SHP77 (cell line): ENCODE data around the gene KIAA1958.
"Not testable (repeated sequence)": the region's sequence is repeated elsewhere in the genome, so short reads cannot be mapped to it uniquely, and the experiment has no call there.

ENCODE experiments used
- DNase-seq, 2 experiments: peaks; one replicate each; lab custom pipeline; 2025; lab: John Stamatoyannopoulos, UW

The KIAA1958 gene

GRCh38 chr9:112663681-112664080 lies 177.1 kb downstream of the KIAA1958 start:
- DNase-seq = no peak

- DNase-seq = no peak
Measured at GRCh38 chr9:112664531-112664930, 177.9 kb downstream of the KIAA1958 start.

- no peak for DNase-seq
Measured at GRCh38 chr9:112665347-112665746, 178.7 kb downstream of the KIAA1958 start.

GRCh38 chr9:112669326-112669725 lies 182.7 kb downstream of the KIAA1958 start:
- DNase-seq = no peak

GRCh38 chr9:112670991-112671625 lies 184.5 kb downstream of the KIAA1958 start:
- DNase-seq = no peak

GRCh38 chr9:112673221-112673620 lies 186.6 kb downstream of the KIAA1958 start:
- not testable (repeated sequence) for DNase-seq

GRCh38 chr9:112677040-112677439 lies 190.4 kb downstream of the KIAA1958 start:
- DNase-seq = no peak

GRCh38 chr9:112680731-112681402 lies 194.2 kb downstream of the KIAA1958 start:
- DNase-seq = no peak

- DNase-seq = no peak
Measured at GRCh38 chr9:112689161-112689740, 202.6 kb downstream of the KIAA1958 start.

- DNase-seq = no peak
Measured at GRCh38 chr9:112694706-112695555, 208.3 kb downstream of the KIAA1958 start.

GRCh38 chr9:112696461-112696860 lies 209.8 kb downstream of the KIAA1958 start:
- no peak for DNase-seq

- DNase-seq = no peak
Measured at GRCh38 chr9:112699230-112699629, 212.6 kb downstream of the KIAA1958 start.

GRCh38 chr9:112700085-112700484 lies 213.5 kb downstream of the KIAA1958 start:
- no peak for DNase-seq

GRCh38 chr9:112703304-112703703 lies 216.7 kb downstream of the KIAA1958 start:
- no peak for DNase-seq

GRCh38 chr9:112705768-112706427 lies 219.3 kb downstream of the KIAA1958 start:
- DNase-seq = peak in 1 of 2 experiments; percentile 24

GRCh38 chr9:112711050-112711689 lies 224.5 kb downstream of the KIAA1958 start:
- DNase-seq = peak in 1 of 2 experiments; percentile 11

GRCh38 chr9:112712678-112713077 lies 226.1 kb downstream of the KIAA1958 start:
- no peak for DNase-seq

- DNase-seq = peak; percentile 97 to 98
Measured at GRCh38 chr9:112717661-112718331, 231.2 kb downstream of the KIAA1958 start, which contains the start of gene INIP. TSS of gene INIP (minus strand) at chr9:112718117. CDS start at chr9:112716485, 1,632 bp downstream.
